ENCODE data around the gene DGKQ.
"Not testable (repeated sequence)": the region's sequence is repeated elsewhere in the genome, so short reads cannot be mapped to it uniquely, and the experiment has no call there.

The DGKQ gene

GRCh38 chr4:999882-1000425 lies 26.6 kb upstream of the DGKQ start:
- no peaks in the 10 kb centered on the region for H3K79me2 ChIP-seq (ENCODE audit: low read length)
- no peaks in the 10 kb centered on the region for H3K9me3 ChIP-seq (replicated peaks; ENCODE audit: insufficient read depth, low read length)
- no peaks in the 10 kb centered on the region for H3F3A ChIP-seq (ENCODE audit: insufficient read depth, low read length)
- H4K20me1 ChIP-seq (ENCODE audit: insufficient read depth, low read length): no peaks in the 10 kb centered on the region
- no peak overlapping the region for H3K9ac ChIP-seq (ENCODE audit: low read length)
- no peaks in the 10 kb centered on the region for H3K27me3 ChIP-seq (replicated peaks; ENCODE audit: insufficient read depth, low read length)
- no peaks in the 10 kb centered on the region for H3K9me2 ChIP-seq (replicated peaks; ENCODE audit: insufficient read depth, low read length)
- DNase-seq: no peak
- no peak overlapping the region for H3K4me2 ChIP-seq (ENCODE audit: low read depth, low read length)
- no peak overlapping the region for H2AFZ ChIP-seq (ENCODE audit: low read length)
- H3K27ac ChIP-seq (ENCODE audit: low read length): no peak overlapping the region
- H3K36me3 ChIP-seq (replicated peaks; ENCODE audit: insufficient read depth, low read length): no peaks in the 10 kb centered on the region
- no peak overlapping the region for H3K4me3 ChIP-seq (ENCODE audit: low read length)
- H3K4me1 ChIP-seq (ENCODE audit: low read length): no peaks in the 10 kb centered on the region
- TF ChIP-seq EZH2 (optimal IDR thresholded peaks at IDR 0.05; ENCODE audit: low read depth, low read length) (no peak), CTCF (IDR thresholded peaks at IDR 0.05; ENCODE audit: low read length) (no peak), EZH2phosphoT487 (IDR thresholded peaks at IDR 0.05; ENCODE audit: low read length) (no peak)

- not testable (repeated sequence) for H3K27ac ChIP-seq (ENCODE audit: low read length); H3K4me1 ChIP-seq (ENCODE audit: low read length); H3K36me3 ChIP-seq (replicated peaks; ENCODE audit: insufficient read depth, low read length); H3F3A ChIP-seq (ENCODE audit: insufficient read depth, low read length); H3K79me2 ChIP-seq (ENCODE audit: low read length); H3K9ac ChIP-seq (ENCODE audit: low read length); H3K27me3 ChIP-seq (replicated peaks; ENCODE audit: insufficient read depth, low read length); H3K9me3 ChIP-seq (replicated peaks; ENCODE audit: insufficient read depth, low read length); H3K4me3 ChIP-seq (ENCODE audit: low read length); H2AFZ ChIP-seq (ENCODE audit: low read length); H4K20me1 ChIP-seq (ENCODE audit: insufficient read depth, low read length); H3K4me2 ChIP-seq (ENCODE audit: low read depth, low read length); H3K9me2 ChIP-seq (replicated peaks; ENCODE audit: insufficient read depth, low read length); DNase-seq
Observed at GRCh38 chr4:999240-999863, 26.0 kb upstream of the DGKQ start.

- Histone ChIP-seq H3K27ac (ENCODE audit: low read length) (no peak overlapping the region), H3K9me2 (replicated peaks; ENCODE audit: insufficient read depth, low read length) (no peaks in the 10 kb centered on the region), H3K4me2 (ENCODE audit: low read depth, low read length) (no peak overlapping the region), H3K9ac (ENCODE audit: low read length) (no peak overlapping the region), H3K27me3 (replicated peaks; ENCODE audit: insufficient read depth, low read length) (no peaks in the 10 kb centered on the region), H3K4me3 (ENCODE audit: low read length) (no peak overlapping the region), H3K36me3 (replicated peaks; ENCODE audit: insufficient read depth, low read length) (no peaks in the 10 kb centered on the region), H3F3A (ENCODE audit: insufficient read depth, low read length) (no peaks in the 10 kb centered on the region), H3K79me2 (ENCODE audit: low read length) (no peaks in the 10 kb centered on the region), H2AFZ (ENCODE audit: low read length) (no peak overlapping the region), H3K9me3 (replicated peaks; ENCODE audit: insufficient read depth, low read length) (no peaks in the 10 kb centered on the region), H3K4me1 (ENCODE audit: low read length) (no peaks in the 10 kb centered on the region), H4K20me1 (ENCODE audit: insufficient read depth, low read length) (no peaks in the 10 kb centered on the region)
- DNase-seq: no peak
- TF ChIP-seq CTCF (IDR thresholded peaks at IDR 0.05; ENCODE audit: low read length): no peak
- TF ChIP-seq EZH2 (optimal IDR thresholded peaks at IDR 0.05; ENCODE audit: low read depth, low read length): no peak
Observed at GRCh38 chr4:998096-998691, 24.8 kb upstream of the DGKQ start.
